HepG2 (cell line): Measurements from ENCODE around the gene CENPE. TPM values are rescaled to one million over a fixed set of nuclear protein-coding genes. Genes with fewer than 3 reads are reported as not detected.

Experiments used
- AKAP8 ChIP-seq: sonication (generic); formaldehyde crosslinking; IDR thresholded peaks from 2 replicates; pipeline ENCODE4 v1.5.1; 2020; ENCODE audit warnings: mild to moderate bottlenecking, missing genetic modification reagents
- ARID2 ChIP-seq: sonication (generic); formaldehyde crosslinking; IDR thresholded peaks from 2 replicates; pipeline ENCODE4 v1.8.1; 2022; ENCODE audit warnings: mild to moderate bottlenecking, missing genetic modification reagents, borderline replicate concordance
- CBX1 ChIP-seq: IDR thresholded peaks from one replicate; pipeline ENCODE4 v1.6.1; 2016; ENCODE audit warnings: antibody characterized with exemption, low read depth
- DBP ChIP-seq: sonication (generic); formaldehyde crosslinking; IDR thresholded peaks from 2 replicates; pipeline ENCODE4 v1.4.0; 2020; ENCODE audit warnings: missing genetic modification reagents; ENCODE audit errors: not compliant biosample characterization
- EP300 ChIP-seq, 3 experiments: sonication (generic) in 1 of 3; formaldehyde crosslinking in 1 of 3; IDR thresholded peaks; 2 replicates each; pipeline versions ENCODE4 v1.5.1 to v1.6.1; 2011 to 2020; ENCODE audit warnings: low read depth in 2 of 3, low read length in 2 of 3, borderline replicate concordance in 1 of 3, improper control_type of control experiment in 1 of 3, mild to moderate bottlenecking in 1 of 3, missing genetic modification reagents in 1 of 3, moderate library complexity in 1 of 3
- FOXA3 ChIP-seq: IDR thresholded peaks from 2 replicates; pipeline ENCODE4 v1.6.1; 2016; ENCODE audit warnings: missing genetic modification reagents, missing compliant biosample characterization
- FOXK2 ChIP-seq: fragments of 450-650 bp; IDR thresholded peaks from 2 replicates; pipeline ENCODE4 v1.6.1; 2016
- FOXP1 ChIP-seq, 2 experiments: fragments of 450-650 bp in 1 of 2; IDR thresholded peaks; 2 replicates each; pipeline ENCODE4 v1.6.1; 2017 to 2018; ENCODE audit warnings: antibody characterized with exemption in 1 of 2
- GATAD2A ChIP-seq: IDR thresholded peaks from 2 replicates; pipeline ENCODE4 v1.6.1; 2016
- HNF4A ChIP-seq: sonication (generic); formaldehyde crosslinking; IDR thresholded peaks from 2 replicates; pipeline ENCODE4 v1.4.0; 2020; ENCODE audit warnings: missing genetic modification reagents
- KAT8 ChIP-seq: IDR thresholded peaks from 2 replicates; pipeline ENCODE4 v1.6.1; 2016; ENCODE audit warnings: missing genetic modification reagents, missing compliant biosample characterization
- NCOR1 ChIP-seq: fragments of 200-600 bp; sonication (generic); IDR thresholded peaks from 2 replicates; pipeline ENCODE4 v1.7.0; 2017; ENCODE audit warnings: antibody characterized with exemption, low read length, borderline replicate concordance
- PAXIP1 ChIP-seq: sonication (generic); formaldehyde crosslinking; conservative IDR thresholded peaks from 2 replicates; pipeline ENCODE4 v1.4.0; 2020; ENCODE audit warnings: mild to moderate bottlenecking, missing genetic modification reagents, moderate library complexity
- SALL2 ChIP-seq: sonication (generic); formaldehyde crosslinking; IDR thresholded peaks from 2 replicates; pipeline ENCODE4 v1.8.1; 2023; ENCODE audit warnings: mild to moderate bottlenecking, missing genetic modification reagents, inconsistent platforms
- SOX13 ChIP-seq, 3 experiments: fragments of 450-650 bp in 1 of 3; sonication (generic) in 1 of 3; formaldehyde crosslinking in 1 of 3; IDR thresholded peaks in 2 of 3; conservative IDR thresholded peaks in 1 of 3; 2 replicates each; pipeline versions ENCODE4 v1.5.0 to v1.6.1; 2016 to 2020; ENCODE audit warnings: antibody characterized with exemption in 1 of 3, mild to moderate bottlenecking in 1 of 3, missing compliant biosample characterization in 1 of 3, missing genetic modification reagents in 1 of 3, moderate library complexity in 1 of 3
- SOX5 ChIP-seq: IDR thresholded peaks from 2 replicates; pipeline ENCODE4 v1.6.1; 2016; ENCODE audit warnings: borderline replicate concordance
- TBX3 ChIP-seq: fragments of 450-650 bp; IDR thresholded peaks from 2 replicates; pipeline ENCODE4 v1.6.1; 2017; ENCODE audit warnings: antibody characterized with exemption, mild to moderate bottlenecking, inconsistent platforms, borderline replicate concordance
- THAP11 ChIP-seq: IDR thresholded peaks from 2 replicates; pipeline ENCODE4 v1.6.1; 2016; ENCODE audit warnings: missing biosample characterization, missing genetic modification reagents
- YEATS2 ChIP-seq: sonication (generic); formaldehyde crosslinking; IDR thresholded peaks from 2 replicates; pipeline ENCODE4 v1.4.0; 2020; ENCODE audit warnings: missing genetic modification reagents, borderline replicate concordance
- ZFP41 ChIP-seq: sonication (generic); formaldehyde crosslinking; IDR thresholded peaks from 2 replicates; pipeline ENCODE4 v1.4.0; 2020; ENCODE audit warnings: mild to moderate bottlenecking, missing genetic modification reagents, borderline replicate concordance
- ZNF121 ChIP-seq: sonication (generic); formaldehyde crosslinking; IDR thresholded peaks from 2 replicates; pipeline ENCODE4 v1.5.0; 2020; ENCODE audit warnings: mild to moderate bottlenecking, missing genetic modification reagents
- ZNF7 ChIP-seq: IDR thresholded peaks from 2 replicates; pipeline ENCODE4 v1.6.1; 2016; ENCODE audit warnings: missing biosample characterization, missing genetic modification reagents
- ZNF879 ChIP-seq: sonication (generic); formaldehyde crosslinking; IDR thresholded peaks from 2 replicates; pipeline ENCODE4 v1.8.1; 2023; ENCODE audit warnings: missing genetic modification reagents
- polyA plus RNA-seq, 8 experiments: library from polyadenylated mRNA; depleted of rRNA in 3 of 8; stranded (reverse) in 7 of 8; unstranded in 1 of 8; fragments of >200 nt; fragmentation: Illumina TruSeq in 4 of 8; extraction: Trizol in 4 of 8; gene quantifications; 2 replicates each; pipeline versions ENCODE4 v1.2.1 to v1.2.3, GENCODE V29; 2011 to 2016; ENCODE audit warnings: low read depth in 4 of 8, missing spikeins in 1 of 8, mixed read lengths in 1 of 8; ENCODE audit not compliant: insufficient read depth in 1 of 8
- total RNA-seq, 5 experiments: library from RNA; depleted of rRNA; stranded (reverse); fragments of >200 nt; fragmentation: Illumina TruSeq; extraction: Trizol; gene quantifications; 2 replicates each; pipeline ENCODE4 v1.2.3, GENCODE V29; 2016; ENCODE audit warnings: low read depth in 1 of 5
- TF ChIP-seq, protein P1 (sequence below): fragments of 450-650 bp; IDR thresholded peaks from 2 replicates; pipeline ENCODE4 v1.6.1; 2017
- TF ChIP-seq, protein P2 (sequence below): sonication (generic); formaldehyde crosslinking; IDR thresholded peaks from 2 replicates; pipeline ENCODE4 v1.8.0; 2022; ENCODE audit warnings: mild to moderate bottlenecking, missing genetic modification reagents, moderate library complexity

The CENPE gene
- total and polyA plus RNA-seq, 2 of the 13 experiments (the other 11 are each of a cell fraction or from before 2014, with no cell fraction given), result 2.1 to 19.8 TPM

DNA sequence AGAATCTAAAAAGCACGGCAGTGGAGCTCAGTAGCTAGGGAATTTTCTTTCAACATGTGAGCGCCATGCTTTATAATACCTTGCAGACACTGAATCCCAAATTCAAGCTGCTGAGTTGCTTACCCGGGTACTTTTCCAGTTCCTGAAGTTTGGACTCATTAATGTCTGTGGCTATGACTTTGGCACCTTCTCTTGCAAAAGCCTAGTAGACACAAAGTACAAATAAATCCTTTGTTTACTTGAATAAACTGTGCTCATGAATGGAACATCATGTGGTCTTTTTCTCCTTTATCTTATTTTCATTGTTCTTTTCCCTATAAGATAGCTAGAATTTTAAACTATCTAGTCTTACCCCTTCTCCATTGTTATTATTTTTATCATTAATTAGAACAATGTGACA, 103.1 kb downstream of the CENPE start (continued):
- TF ChIP-seq, protein P1, sequence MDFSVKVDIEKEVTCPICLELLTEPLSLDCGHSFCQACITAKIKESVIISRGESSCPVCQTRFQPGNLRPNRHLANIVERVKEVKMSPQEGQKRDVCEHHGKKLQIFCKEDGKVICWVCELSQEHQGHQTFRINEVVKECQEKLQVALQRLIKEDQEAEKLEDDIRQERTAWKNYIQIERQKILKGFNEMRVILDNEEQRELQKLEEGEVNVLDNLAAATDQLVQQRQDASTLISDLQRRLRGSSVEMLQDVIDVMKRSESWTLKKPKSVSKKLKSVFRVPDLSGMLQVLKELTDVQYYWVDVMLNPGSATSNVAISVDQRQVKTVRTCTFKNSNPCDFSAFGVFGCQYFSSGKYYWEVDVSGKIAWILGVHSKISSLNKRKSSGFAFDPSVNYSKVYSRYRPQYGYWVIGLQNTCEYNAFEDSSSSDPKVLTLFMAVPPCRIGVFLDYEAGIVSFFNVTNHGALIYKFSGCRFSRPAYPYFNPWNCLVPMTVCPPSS, result no peak
- TF ChIP-seq AKAP8 (CRISPR knock-in tag), result no peak
- TF ChIP-seq ARID2 (CRISPR knock-in tag), result no peak
- no peak for TF ChIP-seq CBX1
- peak; percentile 53 for TF ChIP-seq HNF4A
- TF ChIP-seq SOX5 (CRISPR knock-in tag), result peak; percentile 87
- TF ChIP-seq ZNF7 (CRISPR knock-in tag), result no peak
- 0 out of 2 replicates have a peak, but pooled peaks have one; percentile 22 for TF ChIP-seq GATAD2A (CRISPR knock-in tag)
- peak; percentile 50 for TF ChIP-seq FOXA3 (CRISPR knock-in tag)
- TF ChIP-seq ZFP41, result no peak
- peak; percentile 45; the same call in 1 of the 2 replicates for TF ChIP-seq THAP11 (CRISPR knock-in tag)
- no peak for TF ChIP-seq YEATS2 (CRISPR knock-in tag)
- TF ChIP-seq TBX3, result peak; percentile 73; the same call in 1 of the 2 replicates
- TF ChIP-seq KAT8 (CRISPR knock-in tag), result no peak
- TF ChIP-seq EP300 (IDR thresholded peaks at IDR 0.05; ENCODE audit: low read depth in 2 of 2, low read length in 2 of 2), result peak in 1 of 2 experiments; percentile 60; a peak in 2 of 4 replicates
- TF ChIP-seq EP300 (CRISPR knock-in tag; IDR thresholded peaks at IDR 0.05; ENCODE audit: borderline replicate concordance), result no peak
- peak; percentile 52; the same call in 1 of the 2 replicates for TF ChIP-seq NCOR1
- peak; percentile 43; the same call in 1 of the 2 replicates for TF ChIP-seq PAXIP1 (CRISPR knock-in tag)
- no peak for TF ChIP-seq FOXP1 (IDR thresholded peaks at IDR 0.05)
- peak; percentile 55 for TF ChIP-seq FOXP1 (CRISPR knock-in tag; IDR thresholded peaks at IDR 0.05)
- no peak for TF ChIP-seq ZNF879
- TF ChIP-seq, protein P2, sequence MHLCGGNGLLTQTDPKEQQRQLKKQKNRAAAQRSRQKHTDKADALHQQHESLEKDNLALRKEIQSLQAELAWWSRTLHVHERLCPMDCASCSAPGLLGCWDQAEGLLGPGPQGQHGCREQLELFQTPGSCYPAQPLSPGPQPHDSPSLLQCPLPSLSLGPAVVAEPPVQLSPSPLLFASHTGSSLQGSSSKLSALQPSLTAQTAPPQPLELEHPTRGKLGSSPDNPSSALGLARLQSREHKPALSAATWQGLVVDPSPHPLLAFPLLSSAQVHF (CRISPR knock-in tag), result no peak
- no peak for TF ChIP-seq DBP (CRISPR knock-in tag)
- peak; percentile 26; the same call in 1 of the 2 replicates for TF ChIP-seq FOXK2
- TF ChIP-seq SALL2, result no peak
- no peak for TF ChIP-seq ZNF121 (CRISPR knock-in tag)
- TF ChIP-seq SOX13 (IDR thresholded peaks at IDR 0.05), result peak; percentile 39; the same call in 1 of the 2 replicates
- TF ChIP-seq SOX13 (CRISPR knock-in tag; conservative IDR thresholded peaks at IDR 0.05 in 1 of 2, IDR thresholded peaks at IDR 0.05 in 1 of 2), result peak in 1 of 2 experiments; percentile 90; a peak in 2 of 4 replicates
